HCEC 1CT (cell line): ENCODE data around the gene MMS19.
"Not testable (repeated sequence)": the region's sequence is repeated elsewhere in the genome, so short reads cannot be mapped to it uniquely, and the experiment has no call there.

Experiments
- DNase-seq: peaks from one replicate; pipeline ENCODE4 v3.0.0-alpha.2; 2017

The MMS19 gene

GRCh38 chr10:97498076-97498840, at the start of gene MMS19:
TSS of gene MMS19 (minus strand) at chr10:97498422. CDS start at chr10:97498384, 38 bp downstream.
- peak; percentile 96 for DNase-seq

GRCh38 chr10:97547962-97548361, 49.7 kb upstream of the MMS19 start:
- DNase-seq = no peak

GRCh38 chr10:97547271-97547600, 49.0 kb upstream of the MMS19 start:
- DNase-seq = no peak

GRCh38 chr10:97546456-97547270, 48.4 kb upstream of the MMS19 start:
- no peak for DNase-seq

GRCh38 chr10:97543025-97543546, 44.9 kb upstream of the MMS19 start:
- peak; percentile 98 for DNase-seq

GRCh38 chr10:97542169-97543024, 44.2 kb upstream of the MMS19 start:
- peak; percentile 88 for DNase-seq

GRCh38 chr10:97540669-97541500, 42.7 kb upstream of the MMS19 start:
- DNase-seq = peak; percentile 9

- DNase-seq = peak; percentile 29
Measured at GRCh38 chr10:97539523-97540200, 41.4 kb upstream of the MMS19 start.

- DNase-seq = no peak
Measured at GRCh38 chr10:97538839-97539238, 40.6 kb upstream of the MMS19 start.

GRCh38 chr10:97538411-97538810, 40.2 kb upstream of the MMS19 start:
- no peak for DNase-seq

GRCh38 chr10:97537186-97537869, 39.1 kb upstream of the MMS19 start:
- no peak for DNase-seq

GRCh38 chr10:97534746-97535367, 36.6 kb upstream of the MMS19 start:
- peak; percentile 18 for DNase-seq

GRCh38 chr10:97533888-97534287, 35.7 kb upstream of the MMS19 start:
- DNase-seq = no peak

GRCh38 chr10:97532935-97533671, 34.9 kb upstream of the MMS19 start:
- DNase-seq = peak; percentile 53

- peak; percentile 68 for DNase-seq
Measured at GRCh38 chr10:97531401-97531986, 33.3 kb upstream of the MMS19 start.

- DNase-seq = no peak
Measured at GRCh38 chr10:97529685-97530465, 31.7 kb upstream of the MMS19 start.

GRCh38 chr10:97528876-97529275, 30.7 kb upstream of the MMS19 start:
- DNase-seq = not testable (repeated sequence)

- no peak for DNase-seq
Measured at GRCh38 chr10:97525683-97526110, 27.5 kb upstream of the MMS19 start.
